ENCODE results near the gene PHLDA1. TPM values are rescaled to one million over a fixed set of nuclear protein-coding genes. Genes with fewer than 3 reads are reported as not detected.

PHLDA1 gene
- polyA plus RNA-seq, 1 of the 3 experiments (the other 2 are of a cell fraction) = 26.2 TPM

GRCh38 chr12:76072568-76072967 is 41.0 kb upstream of the PHLDA1 start:
- peaks cover 44 to 90% of the 10 kb centered on the region in 2 experiments for H3K36me3 ChIP-seq (replicated peaks in 1 of 2; ENCODE audit: control insufficient read depth in 1 of 2, insufficient read depth in 2 of 2, low read length in 1 of 2)
- peaks cover 100% of the 10 kb centered on the region for H3K79me2 ChIP-seq (ENCODE audit: insufficient read depth)
- CTCF ChIA-PET = interaction anchor here (1.1 to 1.4 kb wide), 2 partner anchors 27 to 380 kb away, joined by 3 read pairs; no protein-coding TSS in a partner anchor
- H3K9ac ChIP-seq = no peak overlapping the region
- H3K4me2 ChIP-seq = no peak overlapping the region
- no peaks in the 10 kb centered on the region for H3K9me2 ChIP-seq
- 98% methylated on average over 3 of the region's 3 CpGs for WGBS (ENCODE audit: low lambda C conversion rate)
- H4K20me1 ChIP-seq (ENCODE audit: insufficient read depth) = peaks cover 99% of the 10 kb centered on the region
- H2AFZ ChIP-seq (ENCODE audit: low read depth) = no peak overlapping the region
- TF ChIP-seq YY1 (IDR thresholded peaks at IDR 0.05; ENCODE audit: low read depth) (no peak), JUND (IDR thresholded peaks at IDR 0.05) (no peak), CHD2 (IDR thresholded peaks at IDR 0.05; ENCODE audit: low read length, partially characterized antibody) (no peak), FOSL2 (IDR thresholded peaks at IDR 0.05; ENCODE audit: borderline replicate concordance, low read depth) (no peak), RAD21 (IDR thresholded peaks at IDR 0.05; ENCODE audit: low read length) (no peak), FOXM1 (IDR thresholded peaks at IDR 0.05; ENCODE audit: low read depth) (no peak), SMC3 (IDR thresholded peaks at IDR 0.05; ENCODE audit: low read depth, low read length) (no peak), TEAD4 (IDR thresholded peaks at IDR 0.05; ENCODE audit: borderline replicate concordance, insufficient read depth) (no peak), RCOR1 (IDR thresholded peaks at IDR 0.05; ENCODE audit: low read length) (no peak), FOXJ3 (CRISPR knock-in tag; IDR thresholded peaks at IDR 0.05) (no peak)
- POLR2A ChIA-PET = no interaction called here
- H3K27ac ChIP-seq (ENCODE audit: low read depth in 2 of 2, low read length in 1 of 2) = no peak overlapping the region
- H3K27me3 ChIP-seq (ENCODE audit: insufficient read depth) = no peaks in the 10 kb centered on the region
- H3K9me3 ChIP-seq = no peaks in the 10 kb centered on the region
- H3K4me1 ChIP-seq (ENCODE audit: control insufficient read depth in 1 of 2, insufficient read depth in 2 of 2, low read depth in 1 of 2, low read length in 1 of 2) = peaks cover 9 to 18% of the 10 kb centered on the region in 2 experiments; a peak in 3 of 4 replicates
- DNase-seq = no peak
- H3K4me3 ChIP-seq (ENCODE audit: low read depth in 2 of 2, low read length in 1 of 2) = no peak overlapping the region
- H3F3A ChIP-seq (replicated peaks; ENCODE audit: insufficient read depth) = peaks cover 46% of the 10 kb centered on the region

- TF ChIP-seq IRF3 (IDR thresholded peaks at IDR 0.05; ENCODE audit: low read depth, low read length) = no peak
- TF ChIP-seq FOXM1 (IDR thresholded peaks at IDR 0.05; ENCODE audit: low read depth) = no peak
- no peak for TF ChIP-seq TCF12 (IDR thresholded peaks at IDR 0.05)
- TF ChIP-seq SIN3A (IDR thresholded peaks at IDR 0.05; ENCODE audit: borderline replicate concordance, low read depth, low read length) = no peak
- Histone ChIP-seq H3F3A (replicated peaks; ENCODE audit: insufficient read depth) (peaks cover 69% of the 10 kb centered on the region), H3K4me2 (no peak overlapping the region), H3K4me3 (ENCODE audit: low read depth in 2 of 2, low read length in 1 of 2) (no peak overlapping the region), H3K79me2 (ENCODE audit: insufficient read depth) (peaks cover 100% of the 10 kb centered on the region), H4K20me1 (ENCODE audit: insufficient read depth) (peaks cover 76% of the 10 kb centered on the region), H3K9me3 (peaks cover 14% of the 10 kb centered on the region), H3K27ac (ENCODE audit: low read depth in 2 of 2, low read length in 1 of 2) (peak overlapping the region in 1 of 2 experiments; percentile 21; a peak in 1 of 4 replicates), H2AFZ (ENCODE audit: low read depth) (no peak overlapping the region), H3K9ac (no peak overlapping the region), H3K36me3 (replicated peaks in 1 of 2; ENCODE audit: control insufficient read depth in 1 of 2, insufficient read depth in 2 of 2, low read length in 1 of 2) (peaks cover 76 to 98% of the 10 kb centered on the region in 2 experiments), H3K4me1 (ENCODE audit: control insufficient read depth in 1 of 2, insufficient read depth in 2 of 2, low read depth in 1 of 2, low read length in 1 of 2) (peaks cover 9 to 10% of the 10 kb centered on the region in 2 experiments; a peak in 3 of 4 replicates), H3K9me2 (no peaks in the 10 kb centered on the region), H3K27me3 (ENCODE audit: insufficient read depth) (no peaks in the 10 kb centered on the region)
- POLR2A ChIA-PET = interaction anchor here (1.1 kb wide), 1 partner anchor 9 kb away, joined by 3 read pairs; no protein-coding TSS in a partner anchor
- CTCF ChIA-PET = interaction anchor here (0.7 to 1.8 kb wide), 3 partner anchors 387 to 678 kb away, joined by 3 to 5 read pairs (median 3); partner anchors contain the start of gene GLIPR1L2
- no peak for DNase-seq
These were observed 37.8 kb upstream of the PHLDA1 start for GRCh38 chr12:76069339-76069738.

Measured in SK-N-SH (cell line).